Neural cell (in vitro differentiated cells): Measurements from ENCODE around the gene C21orf91.
"Not testable (repeated sequence)": the region's sequence is repeated elsewhere in the genome, so short reads cannot be mapped to it uniquely, and the experiment has no call there.

Experiments
- CTCF ChIP-seq: fragments of 450-650 bp; IDR thresholded peaks from 2 replicates; pipeline ENCODE4 v1.5.1; 2014; ENCODE audit warnings: antibody characterized with exemption, mild to moderate bottlenecking, moderate library complexity; ENCODE audit not compliant: poor library complexity, severe bottlenecking
- EP300 ChIP-seq: fragments of 450-650 bp; conservative IDR thresholded peaks from 2 replicates; pipeline ENCODE4 v1.6.1; 2014; ENCODE audit warnings: antibody characterized with exemption, mild to moderate bottlenecking, moderate library complexity; ENCODE audit not compliant: poor library complexity, severe bottlenecking
- EZH2 ChIP-seq: fragments of 200-600, 300-800 bp; shearing (Covaris generic), sonication (generic); IDR thresholded peaks from 2 replicates; pipeline ENCODE4 v1.6.1; 2014; ENCODE audit warnings: antibody characterized with exemption, low read length, borderline replicate concordance, mild to moderate bottlenecking; ENCODE audit not compliant: insufficient read depth, poor library complexity, severe bottlenecking
- MXI1 ChIP-seq: fragments of 450-650 bp; conservative IDR thresholded peaks from 2 replicates; pipeline ENCODE4 v1.6.1; 2014; ENCODE audit warnings: antibody characterized with exemption, mild to moderate bottlenecking; ENCODE audit not compliant: poor library complexity, severe bottlenecking
- SMC3 ChIP-seq: fragments of 450-650 bp; conservative IDR thresholded peaks from 2 replicates; pipeline ENCODE4 v1.6.1; 2014; ENCODE audit warnings: antibody characterized with exemption, mild to moderate bottlenecking, moderate library complexity; ENCODE audit not compliant: poor library complexity
- TAF1 ChIP-seq: IDR thresholded peaks from 2 replicates; pipeline ENCODE4 v1.6.1; 2012; ENCODE audit warnings: low read depth
- TF ChIP-seq, protein P1 (sequence below): IDR thresholded peaks from 2 replicates; pipeline ENCODE4 v1.6.1; 2012; ENCODE audit warnings: borderline replicate concordance

GRCh38 chr21:17775021-17775420 lies 44.1 kb downstream of the C21orf91 start:
- not testable (repeated sequence) for TF ChIP-seq CTCF, EZH2, TAF1, MXI1, EP300, SMC3
- TF ChIP-seq, protein P1, sequence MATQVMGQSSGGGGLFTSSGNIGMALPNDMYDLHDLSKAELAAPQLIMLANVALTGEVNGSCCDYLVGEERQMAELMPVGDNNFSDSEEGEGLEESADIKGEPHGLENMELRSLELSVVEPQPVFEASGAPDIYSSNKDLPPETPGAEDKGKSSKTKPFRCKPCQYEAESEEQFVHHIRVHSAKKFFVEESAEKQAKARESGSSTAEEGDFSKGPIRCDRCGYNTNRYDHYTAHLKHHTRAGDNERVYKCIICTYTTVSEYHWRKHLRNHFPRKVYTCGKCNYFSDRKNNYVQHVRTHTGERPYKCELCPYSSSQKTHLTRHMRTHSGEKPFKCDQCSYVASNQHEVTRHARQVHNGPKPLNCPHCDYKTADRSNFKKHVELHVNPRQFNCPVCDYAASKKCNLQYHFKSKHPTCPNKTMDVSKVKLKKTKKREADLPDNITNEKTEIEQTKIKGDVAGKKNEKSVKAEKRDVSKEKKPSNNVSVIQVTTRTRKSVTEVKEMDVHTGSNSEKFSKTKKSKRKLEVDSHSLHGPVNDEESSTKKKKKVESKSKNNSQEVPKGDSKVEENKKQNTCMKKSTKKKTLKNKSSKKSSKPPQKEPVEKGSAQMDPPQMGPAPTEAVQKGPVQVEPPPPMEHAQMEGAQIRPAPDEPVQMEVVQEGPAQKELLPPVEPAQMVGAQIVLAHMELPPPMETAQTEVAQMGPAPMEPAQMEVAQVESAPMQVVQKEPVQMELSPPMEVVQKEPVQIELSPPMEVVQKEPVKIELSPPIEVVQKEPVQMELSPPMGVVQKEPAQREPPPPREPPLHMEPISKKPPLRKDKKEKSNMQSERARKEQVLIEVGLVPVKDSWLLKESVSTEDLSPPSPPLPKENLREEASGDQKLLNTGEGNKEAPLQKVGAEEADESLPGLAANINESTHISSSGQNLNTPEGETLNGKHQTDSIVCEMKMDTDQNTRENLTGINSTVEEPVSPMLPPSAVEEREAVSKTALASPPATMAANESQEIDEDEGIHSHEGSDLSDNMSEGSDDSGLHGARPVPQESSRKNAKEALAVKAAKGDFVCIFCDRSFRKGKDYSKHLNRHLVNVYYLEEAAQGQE, result not testable (repeated sequence)
